Tibial artery (tissue), 4 donors: Measurements from ENCODE around the gene ARAP3.
A peak's percentile ranks its signal among the peaks of the same experiment; 100 is the strongest.

Source experiments
- DNase-seq, 2 donors: peaks; one replicate each; pipeline ENCODE4 v3.0.0-alpha.2; 2019
- H3K27ac ChIP-seq, 2 donors: fragments of 200-600 bp; sonication (generic) in 1 of 2; 1 replicate in 1 of 2; 2 replicates in 1 of 2; pipeline ENCODE4 v1.5.1; 2018 to 2019; ENCODE audit warnings: mild to moderate bottlenecking in 1 of 2
- H3K27me3 ChIP-seq, 2 donors: fragments of 200-600 bp; sonication (generic) in 1 of 2; one replicate each; pipeline versions ENCODE4 v1.5.1 to v1.6.0; 2016 to 2019
- H3K36me3 ChIP-seq, 3 donors: fragments of 200-600 bp; sonication (generic) in 2 of 3; one replicate each; pipeline ENCODE4 v1.5.1; 2016 to 2019; ENCODE audit warnings: mild to moderate bottlenecking in 2 of 3
- H3K4me1 ChIP-seq, 4 donors: fragments of 200-600 bp; sonication (generic) in 2 of 4; 1 replicate in 3 of 4; 2 replicates in 1 of 4; pipeline ENCODE4 v1.5.1; 2016 to 2019
- H3K4me3 ChIP-seq, 2 donors: fragments of 200-600 bp; sonication (generic) in 1 of 2; 1 replicate in 1 of 2; 2 replicates in 1 of 2; pipeline ENCODE4 v1.5.1; 2018 to 2019; ENCODE audit warnings: mild to moderate bottlenecking in 2 of 2
- H3K9me3 ChIP-seq, 3 donors: fragments of 200-600 bp; sonication (generic) in 1 of 3; one replicate each; pipeline ENCODE4 v1.5.1; 2016 to 2019
- intact Hi-C: fragments of 100-400 bp; cut with DNase I; formaldehyde crosslinking; loops from one replicate; pipeline ENCODE4 v1.15.0; 2023; ENCODE audit warnings: low total_unique reads
- TF ChIP-seq, protein P1 (sequence below), 2 experiments: fragments of 200-600 bp in 1 of 2; fragments of 450-650 bp in 1 of 2; IDR thresholded peaks; one replicate each; pipeline ENCODE4 v1.5.1; 2017 to 2019; ENCODE audit warnings: antibody characterized with exemption in 2 of 2, mild to moderate bottlenecking in 1 of 2, moderate library complexity in 1 of 2

The ARAP3 gene

DNA sequence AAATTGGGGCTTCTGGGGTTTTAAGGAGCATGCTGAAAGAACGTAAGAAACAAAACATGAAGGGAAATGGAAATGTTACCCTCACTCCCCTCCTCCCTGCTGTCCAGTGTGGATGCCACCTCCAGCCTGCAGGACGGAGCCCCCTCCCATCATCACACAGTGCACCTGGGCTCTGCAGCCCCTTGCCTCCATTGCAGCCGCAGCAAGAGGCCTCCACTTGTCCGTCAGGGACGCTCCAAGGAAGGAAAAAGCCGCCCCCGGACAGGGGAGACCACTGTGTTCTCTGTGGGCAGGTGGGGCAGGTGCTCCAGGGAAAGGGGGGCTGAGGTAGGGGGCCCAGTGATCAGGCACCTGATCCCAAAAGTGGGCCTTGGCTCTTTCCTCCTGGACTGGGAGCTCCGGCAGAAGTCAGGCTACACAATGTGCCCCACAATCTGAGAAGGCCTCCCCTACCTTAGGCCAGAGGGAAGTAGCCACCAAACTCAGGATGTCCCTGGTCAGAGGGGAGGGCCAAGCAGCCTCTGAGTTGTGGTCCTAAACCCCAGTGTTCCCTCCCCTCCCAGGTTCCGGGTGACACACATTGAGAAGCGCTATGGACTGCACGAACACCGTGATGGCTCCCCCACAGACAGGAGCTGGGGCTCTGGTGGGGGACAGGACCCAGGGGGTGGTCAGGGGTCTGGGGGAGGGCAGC is 42.5 kb downstream of the ARAP3 start:
- DNase-seq: no peak
- TF ChIP-seq, protein P1, sequence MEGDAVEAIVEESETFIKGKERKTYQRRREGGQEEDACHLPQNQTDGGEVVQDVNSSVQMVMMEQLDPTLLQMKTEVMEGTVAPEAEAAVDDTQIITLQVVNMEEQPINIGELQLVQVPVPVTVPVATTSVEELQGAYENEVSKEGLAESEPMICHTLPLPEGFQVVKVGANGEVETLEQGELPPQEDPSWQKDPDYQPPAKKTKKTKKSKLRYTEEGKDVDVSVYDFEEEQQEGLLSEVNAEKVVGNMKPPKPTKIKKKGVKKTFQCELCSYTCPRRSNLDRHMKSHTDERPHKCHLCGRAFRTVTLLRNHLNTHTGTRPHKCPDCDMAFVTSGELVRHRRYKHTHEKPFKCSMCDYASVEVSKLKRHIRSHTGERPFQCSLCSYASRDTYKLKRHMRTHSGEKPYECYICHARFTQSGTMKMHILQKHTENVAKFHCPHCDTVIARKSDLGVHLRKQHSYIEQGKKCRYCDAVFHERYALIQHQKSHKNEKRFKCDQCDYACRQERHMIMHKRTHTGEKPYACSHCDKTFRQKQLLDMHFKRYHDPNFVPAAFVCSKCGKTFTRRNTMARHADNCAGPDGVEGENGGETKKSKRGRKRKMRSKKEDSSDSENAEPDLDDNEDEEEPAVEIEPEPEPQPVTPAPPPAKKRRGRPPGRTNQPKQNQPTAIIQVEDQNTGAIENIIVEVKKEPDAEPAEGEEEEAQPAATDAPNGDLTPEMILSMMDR (IDR thresholded peaks at IDR 0.05): no peak
- intact Hi-C loops: no loop called here
- H3K27me3 ChIP-seq: peaks cover 0 to 5% of the 10 kb centered on the region in 2 donors
- no peak overlapping the region for H3K4me3 ChIP-seq
- H3K36me3 ChIP-seq: peaks cover 4 to 40% (median 21%) of the 10 kb centered on the region in 3 donors
- H3K9me3 ChIP-seq: no peaks in the 10 kb centered on the region
- no peak overlapping the region for H3K27ac ChIP-seq
- peaks cover 0 to 29% (median 26%) of the 10 kb centered on the region in 4 donors for H3K4me1 ChIP-seq

DNA sequence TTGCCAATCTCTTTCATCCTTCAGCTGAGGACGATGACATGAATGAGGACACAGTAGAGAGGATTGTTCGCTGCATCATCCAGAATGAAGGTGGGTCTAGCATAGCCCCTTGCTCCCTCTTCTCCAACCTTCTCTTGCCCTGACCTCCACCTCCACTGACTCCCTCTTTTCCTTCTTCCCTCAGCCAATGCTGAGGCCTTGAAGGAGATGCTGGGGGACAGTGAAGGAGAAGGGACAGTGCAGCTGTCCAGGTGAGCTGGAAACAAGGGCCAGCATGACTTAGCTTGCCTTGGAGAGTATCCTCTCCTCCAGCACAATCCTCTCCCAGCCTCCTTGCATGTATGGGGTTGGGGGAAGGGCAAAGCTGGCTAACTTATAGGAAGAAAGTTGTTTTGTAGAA is 43.3 kb downstream of the ARAP3 start:
- Histone ChIP-seq H3K9me3 (no peaks in the 10 kb centered on the region), H3K36me3 (peaks cover 0 to 33% (median 14%) of the 10 kb centered on the region in 3 donors), H3K27me3 (peaks cover 0 to 5% of the 10 kb centered on the region in 2 donors), H3K27ac (no peak overlapping the region), H3K4me3 (no peak overlapping the region), H3K4me1 (peaks cover 0 to 36% (median 28%) of the 10 kb centered on the region in 4 donors)
- TF ChIP-seq, protein P1 (IDR thresholded peaks at IDR 0.05): no peak
- DNase-seq: no peak
- intact Hi-C loops: no loop called here

DNA sequence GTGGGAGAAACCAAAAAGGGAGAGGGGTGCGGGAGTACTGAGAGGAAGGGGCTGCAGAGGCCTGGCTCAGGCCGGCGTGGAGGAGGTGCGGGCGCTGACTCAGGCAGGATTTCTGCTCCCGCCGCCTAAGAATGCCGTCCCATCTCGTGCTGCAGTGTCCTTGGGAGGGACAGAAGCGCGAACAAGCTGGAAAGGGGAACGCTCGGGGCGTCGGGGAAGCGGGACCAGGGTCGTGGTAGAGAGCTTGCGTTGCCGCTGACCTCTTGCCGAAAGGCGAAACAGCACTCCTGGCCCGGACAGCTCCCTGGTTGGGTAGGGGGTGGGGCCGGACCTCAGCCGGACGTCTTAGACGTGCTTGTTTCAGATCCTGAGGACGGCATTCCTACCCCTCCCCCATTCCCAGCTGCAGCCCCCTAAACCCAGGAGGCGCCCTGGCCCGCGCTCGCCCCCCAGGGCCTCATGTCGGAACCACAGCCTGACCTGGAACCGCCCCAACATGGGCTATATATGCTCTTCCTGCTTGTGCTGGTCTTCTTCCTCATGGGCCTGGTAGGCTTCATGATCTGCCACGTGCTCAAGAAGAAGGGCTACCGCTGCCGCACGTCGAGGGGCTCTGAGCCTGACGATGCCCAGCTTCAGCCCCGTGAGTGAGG is 44.1 kb downstream of the ARAP3 start:
- intact Hi-C loops: no loop called here

DNA sequence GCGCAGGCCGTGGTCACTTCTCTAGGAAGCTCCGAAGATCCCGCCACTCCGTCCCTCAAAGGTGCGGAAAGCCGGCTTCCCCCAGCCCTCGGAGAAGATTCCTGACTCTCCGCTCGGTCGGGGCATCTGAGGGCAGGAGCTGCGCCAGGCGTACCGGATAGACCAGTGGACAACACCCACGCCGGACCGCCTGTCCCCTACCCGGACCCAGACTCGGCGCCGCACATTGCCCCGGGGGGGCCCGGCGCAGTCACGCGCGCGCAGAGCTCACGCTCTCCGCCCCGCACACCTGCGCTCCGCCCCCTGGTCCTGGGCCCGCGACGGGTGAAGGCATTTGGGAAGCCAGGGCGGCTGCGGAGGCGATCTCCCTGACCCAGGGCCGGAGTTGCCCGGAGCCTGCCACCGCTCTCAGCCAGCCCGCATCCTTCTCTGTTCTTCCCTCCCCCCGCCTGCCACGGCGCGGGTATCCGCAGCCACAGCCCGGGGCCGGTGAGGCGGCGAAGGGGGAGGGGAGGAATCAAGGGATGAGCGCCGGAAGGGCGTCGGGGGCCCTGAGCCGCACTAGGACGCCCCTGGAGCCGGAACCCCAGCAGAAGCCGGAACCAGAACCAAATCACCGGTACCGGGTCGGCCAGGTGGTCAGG is 44.8 kb downstream of the ARAP3 start:
- intact Hi-C loops: no loop called here
- H3K36me3 ChIP-seq: peaks cover 0 to 18% (median 7%) of the 10 kb centered on the region in 3 donors
- H3K4me3 ChIP-seq: peak overlapping the region; percentile 84 to 93
- TF ChIP-seq, protein P1 (IDR thresholded peaks at IDR 0.05): no peak
- peaks cover 0 to 40% (median 29%) of the 10 kb centered on the region in 4 donors for H3K4me1 ChIP-seq
- H3K27me3 ChIP-seq: peaks cover 0 to 5% of the 10 kb centered on the region in 2 donors
- H3K27ac ChIP-seq: peak overlapping the region; percentile 77 to 83
- H3K9me3 ChIP-seq: no peaks in the 10 kb centered on the region
- no peak for DNase-seq

More for the DNA sequence above, 44.1 kb downstream of the ARAP3 start:
- H3K36me3 ChIP-seq: peaks cover 0 to 24% (median 7%) of the 10 kb centered on the region in 3 donors
- no peak overlapping the region for H3K27ac ChIP-seq
- H3K4me1 ChIP-seq: peaks cover 0 to 36% (median 29%) of the 10 kb centered on the region in 4 donors
- peak overlapping the region; percentile 84 to 93 for H3K4me3 ChIP-seq
- peaks cover 0 to 5% of the 10 kb centered on the region in 2 donors for H3K27me3 ChIP-seq
- H3K9me3 ChIP-seq: no peaks in the 10 kb centered on the region
- TF ChIP-seq, protein P1 (IDR thresholded peaks at IDR 0.05): no peak
- DNase-seq: peak; percentile 49 to 82

DNA sequence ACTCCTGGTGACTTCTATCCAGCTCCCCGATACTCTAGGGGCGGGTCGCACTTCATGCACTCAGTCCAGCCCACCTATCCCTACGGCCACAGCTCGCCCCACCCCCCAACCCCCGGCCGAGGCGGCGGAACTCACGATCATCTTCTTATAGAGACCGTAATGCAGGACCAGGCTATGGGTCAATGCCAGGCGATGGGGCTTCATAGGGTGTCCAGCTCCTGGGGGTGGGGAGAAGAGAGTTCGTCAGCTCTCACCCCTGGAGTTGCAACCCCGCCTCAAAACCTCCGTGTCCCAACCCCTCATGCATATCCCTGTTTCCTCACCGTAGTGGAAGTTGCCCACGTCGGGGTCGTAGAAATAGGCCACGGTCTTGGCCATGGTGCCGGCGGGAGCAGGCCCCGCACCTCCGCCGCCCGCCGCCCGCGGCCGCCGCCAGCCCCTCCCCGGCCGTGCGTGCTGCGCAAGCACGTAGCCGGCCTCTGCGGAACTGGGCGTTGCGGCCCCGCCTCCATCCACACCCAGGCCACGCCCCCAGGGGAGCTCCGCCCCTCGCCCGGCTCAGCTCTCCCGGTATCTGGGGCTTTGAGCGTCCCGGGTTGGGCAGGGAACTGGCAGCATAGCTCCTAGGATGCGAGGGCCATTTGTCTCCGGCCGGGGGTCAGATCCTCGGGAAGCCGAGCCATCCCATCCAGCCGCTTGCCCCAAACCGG is 45.5 kb downstream of the ARAP3 start, which contains the start of the genes HDAC3 and RELL2:
TSS of gene HDAC3 (minus strand) at position 437 of the 710 bp plus-strand sequence. CDS start at position 378, 59 bp downstream.
TSS of gene RELL2 (plus strand) at position 585 of the 710 bp plus-strand sequence. CDS start 1,229 bp downstream, outside the sequence.
- Histone ChIP-seq H3K9me3 (no peaks in the 10 kb centered on the region), H3K36me3 (peaks cover 0 to 13% (median 7%) of the 10 kb centered on the region in 3 donors), H3K4me3 (peak within 1 kb of the TSS; percentile 84 to 93), H3K4me1 (peaks cover 0 to 40% (median 29%) of the 10 kb centered on the region in 4 donors), H3K27me3 (peaks cover 0 to 5% of the 10 kb centered on the region in 2 donors), H3K27ac (peak within 1 kb of the TSS; percentile 77 to 83)
- intact Hi-C loops: no loop called here
- TF ChIP-seq, protein P1 (IDR thresholded peaks at IDR 0.05): no peak
- peak; percentile 91 to 96 for DNase-seq
